HepG2 (cell line): ENCODE measurements around the gene RTEL1. TPM values are rescaled to one million over a fixed set of nuclear protein-coding genes. Genes with fewer than 3 reads are reported as not detected.
A peak's percentile ranks its signal among the peaks of the same experiment; 100 is the strongest.

Experiments used
- ARNT2 ChIP-seq: sonication (generic); formaldehyde crosslinking; IDR thresholded peaks from 2 replicates; pipeline ENCODE4 v1.8.0; 2022; ENCODE audit warnings: mild to moderate bottlenecking, low read depth, missing genetic modification reagents, moderate library complexity
- ATF1 ChIP-seq: IDR thresholded peaks from 2 replicates; pipeline ENCODE4 v1.6.1; 2016; ENCODE audit warnings: mild to moderate bottlenecking, control low read depth
- ELF1 ChIP-seq: sonication (generic); formaldehyde crosslinking; IDR thresholded peaks from 2 replicates; pipeline ENCODE4 v1.4.0; 2020; ENCODE audit warnings: missing genetic modification reagents
- HDAC2 ChIP-seq: sonication (generic); formaldehyde crosslinking; IDR thresholded peaks from 2 replicates; pipeline ENCODE4 v1.4.0; 2020; ENCODE audit warnings: missing genetic modification reagents
- IRF2 ChIP-seq: IDR thresholded peaks from 2 replicates; pipeline ENCODE4 v1.6.1; 2018; ENCODE audit warnings: missing genetic modification reagents, missing compliant biosample characterization
- ISX ChIP-seq: sonication (generic); formaldehyde crosslinking; conservative IDR thresholded peaks from 2 replicates; pipeline ENCODE4 v1.5.0; 2020; ENCODE audit warnings: missing genetic modification reagents
- MED13 ChIP-seq: sonication (generic); formaldehyde crosslinking; IDR thresholded peaks from 2 replicates; pipeline ENCODE4 v1.5.0; 2020; ENCODE audit warnings: missing genetic modification reagents
- PAXIP1 ChIP-seq: sonication (generic); formaldehyde crosslinking; conservative IDR thresholded peaks from 2 replicates; pipeline ENCODE4 v1.4.0; 2020; ENCODE audit warnings: mild to moderate bottlenecking, missing genetic modification reagents, moderate library complexity
- RAD21 ChIP-seq: fragments of 450-650 bp; formaldehyde crosslinking; IDR thresholded peaks from 2 replicates; pipeline ENCODE4 v1.5.0; 2020; ENCODE audit warnings: mild to moderate bottlenecking
- SUZ12 ChIP-seq: fragments of 150-350 bp; IDR thresholded peaks from 2 replicates; pipeline ENCODE4 v1.6.1; 2014; ENCODE audit warnings: low read depth, low read length
- TBX2 ChIP-seq: sonication (generic); formaldehyde crosslinking; IDR thresholded peaks from 2 replicates; pipeline ENCODE4 v1.5.0; 2020; ENCODE audit warnings: missing genetic modification reagents, mild to moderate bottlenecking, borderline replicate concordance
- XBP1 ChIP-seq: sonication (generic); formaldehyde crosslinking; IDR thresholded peaks from 2 replicates; pipeline ENCODE4 v1.5.0; 2020; ENCODE audit warnings: missing genetic modification reagents
- ZFP1 ChIP-seq: IDR thresholded peaks from 2 replicates; pipeline ENCODE4 v1.6.1; 2016
- ZNF17 ChIP-seq: sonication (generic); formaldehyde crosslinking; IDR thresholded peaks from 2 replicates; pipeline ENCODE4 v1.5.0; 2020; ENCODE audit warnings: mild to moderate bottlenecking, missing genetic modification reagents
- ZNF207 ChIP-seq: fragments of 450-650 bp; IDR thresholded peaks from 2 replicates; pipeline ENCODE4 v1.6.1; 2016; ENCODE audit warnings: antibody characterized with exemption, borderline replicate concordance
- ZNF30 ChIP-seq: sonication (generic); formaldehyde crosslinking; IDR thresholded peaks from 2 replicates; pipeline ENCODE4 v1.5.0; 2020; ENCODE audit warnings: mild to moderate bottlenecking, missing genetic modification reagents
- ZNF382 ChIP-seq: sonication (generic); formaldehyde crosslinking; IDR thresholded peaks from 2 replicates; pipeline ENCODE4 v1.5.0; 2020; ENCODE audit warnings: missing genetic modification reagents, mild to moderate bottlenecking, borderline replicate concordance
- ZNF800 ChIP-seq: sonication (generic); formaldehyde crosslinking; IDR thresholded peaks from 2 replicates; pipeline ENCODE4 v1.4.0; 2020; ENCODE audit warnings: missing genetic modification reagents
- ZNF850 ChIP-seq: sonication (generic); formaldehyde crosslinking; conservative IDR thresholded peaks from 2 replicates; pipeline ENCODE4 v1.9.0; 2021; ENCODE audit warnings: mild to moderate bottlenecking, missing genetic modification reagents
- ZSCAN20 ChIP-seq: sonication (generic); formaldehyde crosslinking; IDR thresholded peaks from 2 replicates; pipeline ENCODE4 v1.4.0; 2020; ENCODE audit warnings: missing genetic modification reagents, mild to moderate bottlenecking, borderline replicate concordance
- polyA plus RNA-seq, 8 experiments: library from polyadenylated mRNA; depleted of rRNA in 3 of 8; stranded (reverse) in 7 of 8; unstranded in 1 of 8; fragments of >200 nt; fragmentation: Illumina TruSeq in 4 of 8; extraction: Trizol in 4 of 8; gene quantifications; 2 replicates each; pipeline versions ENCODE4 v1.2.1 to v1.2.3, GENCODE V29; 2011 to 2016; ENCODE audit warnings: low read depth in 4 of 8, missing spikeins in 1 of 8, mixed read lengths in 1 of 8; ENCODE audit not compliant: insufficient read depth in 1 of 8
- total RNA-seq, 5 experiments: library from RNA; depleted of rRNA; stranded (reverse); fragments of >200 nt; fragmentation: Illumina TruSeq; extraction: Trizol; gene quantifications; 2 replicates each; pipeline ENCODE4 v1.2.3, GENCODE V29; 2016; ENCODE audit warnings: low read depth in 1 of 5
- TF ChIP-seq, protein P1 (sequence below): sonication (generic); formaldehyde crosslinking; IDR thresholded peaks from 2 replicates; pipeline ENCODE4 v1.8.0; 2022; ENCODE audit warnings: missing genetic modification reagents, mild to moderate bottlenecking, borderline replicate concordance
- TF ChIP-seq, protein P2 (sequence below): sonication (generic); formaldehyde crosslinking; IDR thresholded peaks from 2 replicates; pipeline ENCODE4 v1.9.0; 2021; ENCODE audit warnings: missing genetic modification reagents, borderline replicate concordance

The RTEL1 gene
- total and polyA plus RNA-seq, 2 of the 13 experiments (the other 11 are each of a cell fraction or from before 2014, with no cell fraction given) = 21.8 to 36.4 TPM

GRCh38 chr20:63736893-63737694 lies 79.0 kb downstream of the RTEL1 start (continued):
- peak; percentile 72; the same call in 1 of the 2 replicates for TF ChIP-seq ARNT2
- TF ChIP-seq SUZ12 = no peak
- TF ChIP-seq, protein P1, sequence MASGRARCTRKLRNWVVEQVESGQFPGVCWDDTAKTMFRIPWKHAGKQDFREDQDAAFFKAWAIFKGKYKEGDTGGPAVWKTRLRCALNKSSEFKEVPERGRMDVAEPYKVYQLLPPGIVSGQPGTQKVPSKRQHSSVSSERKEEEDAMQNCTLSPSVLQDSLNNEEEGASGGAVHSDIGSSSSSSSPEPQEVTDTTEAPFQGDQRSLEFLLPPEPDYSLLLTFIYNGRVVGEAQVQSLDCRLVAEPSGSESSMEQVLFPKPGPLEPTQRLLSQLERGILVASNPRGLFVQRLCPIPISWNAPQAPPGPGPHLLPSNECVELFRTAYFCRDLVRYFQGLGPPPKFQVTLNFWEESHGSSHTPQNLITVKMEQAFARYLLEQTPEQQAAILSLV = no peak; the same call in 1 of the 2 replicates
- no peak for TF ChIP-seq ZNF382
- no peak for TF ChIP-seq ZNF850 (CRISPR knock-in tag)
- TF ChIP-seq ZFP1 (CRISPR knock-in tag) = no peak; the same call in 1 of the 2 replicates
- TF ChIP-seq ELF1 (CRISPR knock-in tag) = peak; percentile 21
- no peak for TF ChIP-seq ATF1
- no peak; the same call in none of the 2 replicates for TF ChIP-seq ZNF800 (CRISPR knock-in tag)
- TF ChIP-seq HDAC2 (CRISPR knock-in tag) = 0 out of 2 replicates have a peak, but pooled peaks have one; percentile 11
- no peak for TF ChIP-seq XBP1 (CRISPR knock-in tag)
- TF ChIP-seq PAXIP1 (CRISPR knock-in tag) = no peak
- TF ChIP-seq RAD21 (CRISPR knock-in tag) = peak; percentile 74
- TF ChIP-seq IRF2 (CRISPR knock-in tag) = no peak
- TF ChIP-seq ZNF207 = no peak
- TF ChIP-seq ZNF30 (CRISPR knock-in tag) = no peak
- TF ChIP-seq TBX2 = peak; percentile 58; the same call in 1 of the 2 replicates
- TF ChIP-seq ZNF17 (CRISPR knock-in tag) = no peak
- no peak for TF ChIP-seq MED13 (CRISPR knock-in tag)
- no peak for TF ChIP-seq ISX
- TF ChIP-seq ZSCAN20 = no peak
- TF ChIP-seq, protein P2, sequence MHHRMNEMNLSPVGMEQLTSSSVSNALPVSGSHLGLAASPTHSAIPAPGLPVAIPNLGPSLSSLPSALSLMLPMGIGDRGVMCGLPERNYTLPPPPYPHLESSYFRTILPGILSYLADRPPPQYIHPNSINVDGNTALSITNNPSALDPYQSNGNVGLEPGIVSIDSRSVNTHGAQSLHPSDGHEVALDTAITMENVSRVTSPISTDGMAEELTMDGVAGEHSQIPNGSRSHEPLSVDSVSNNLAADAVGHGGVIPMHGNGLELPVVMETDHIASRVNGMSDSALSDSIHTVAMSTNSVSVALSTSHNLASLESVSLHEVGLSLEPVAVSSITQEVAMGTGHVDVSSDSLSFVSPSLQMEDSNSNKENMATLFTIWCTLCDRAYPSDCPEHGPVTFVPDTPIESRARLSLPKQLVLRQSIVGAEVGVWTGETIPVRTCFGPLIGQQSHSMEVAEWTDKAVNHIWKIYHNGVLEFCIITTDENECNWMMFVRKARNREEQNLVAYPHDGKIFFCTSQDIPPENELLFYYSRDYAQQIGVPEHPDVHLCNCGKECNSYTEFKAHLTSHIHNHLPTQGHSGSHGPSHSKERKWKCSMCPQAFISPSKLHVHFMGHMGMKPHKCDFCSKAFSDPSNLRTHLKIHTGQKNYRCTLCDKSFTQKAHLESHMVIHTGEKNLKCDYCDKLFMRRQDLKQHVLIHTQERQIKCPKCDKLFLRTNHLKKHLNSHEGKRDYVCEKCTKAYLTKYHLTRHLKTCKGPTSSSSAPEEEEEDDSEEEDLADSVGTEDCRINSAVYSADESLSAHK (CRISPR knock-in tag) = peak; percentile 37; the same call in 1 of the 2 replicates
